ENCODE results near the gene PTPRJ.

The PTPRJ gene

DNA sequence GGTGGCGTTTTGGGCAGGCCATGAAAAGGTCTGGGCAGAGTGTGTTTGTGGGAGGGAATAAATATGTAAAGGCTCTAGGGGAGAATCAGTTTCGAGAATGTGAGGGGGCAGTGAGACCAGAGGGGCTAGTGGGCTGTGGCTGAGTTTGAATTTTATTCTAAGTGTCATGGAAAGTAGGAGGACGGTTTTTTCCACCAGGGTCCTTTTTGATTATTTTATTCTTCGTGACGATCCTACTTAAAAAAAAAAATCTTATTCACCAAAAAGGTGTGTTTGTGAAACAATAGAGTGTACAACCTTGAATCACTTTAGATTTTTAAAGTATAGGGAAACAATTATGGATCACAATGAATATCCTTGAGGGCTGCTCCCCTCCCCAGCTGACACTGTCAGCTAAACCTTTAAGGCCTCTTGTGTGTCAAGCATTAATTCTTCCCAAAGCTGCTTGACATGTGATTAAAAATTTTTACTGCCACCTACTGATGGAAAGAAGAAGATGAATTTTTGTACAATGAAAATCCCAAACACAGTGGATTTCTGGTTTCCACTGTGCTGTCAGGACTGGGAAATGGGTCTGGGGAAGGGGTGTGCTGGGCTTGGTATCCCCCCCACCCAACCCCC is 128.8 kb downstream of the PTPRJ start:
- H2AFZ ChIP-seq (ENCODE audit: low read length), result peak overlapping the region; percentile 86
- no peaks in the 10 kb centered on the region for H3K27me3 ChIP-seq (ENCODE audit: insufficient read depth, low read length, poor library complexity, severe bottlenecking)
- peaks cover 5% of the 10 kb centered on the region for H3K4me1 ChIP-seq (ENCODE audit: insufficient read depth, low read length, poor library complexity, severe bottlenecking)
- H3K4me3 ChIP-seq (ENCODE audit: low read length, poor library complexity, severe bottlenecking), result peak overlapping the region; percentile 72
- no peaks in the 10 kb centered on the region for H3F3A ChIP-seq (ENCODE audit: low read depth)
- peak overlapping the region; percentile 80 for H3K4me2 ChIP-seq (ENCODE audit: low read depth, low read length, poor library complexity, severe bottlenecking)
- H4K20me1 ChIP-seq (ENCODE audit: insufficient read depth, low read length, poor library complexity, severe bottlenecking), result no peaks in the 10 kb centered on the region
- H3K79me2 ChIP-seq (ENCODE audit: insufficient read depth, low read length), result no peaks in the 10 kb centered on the region
- peak overlapping the region; percentile 59 for H3K9ac ChIP-seq (ENCODE audit: low read depth, low read length, poor library complexity, severe bottlenecking)
- no peaks in the 10 kb centered on the region for H3K9me2 ChIP-seq (replicated peaks; ENCODE audit: low read depth, low read length)
- H3K36me3 ChIP-seq (ENCODE audit: insufficient read depth, low read length), result no peaks in the 10 kb centered on the region
- TF ChIP-seq, protein P1, sequence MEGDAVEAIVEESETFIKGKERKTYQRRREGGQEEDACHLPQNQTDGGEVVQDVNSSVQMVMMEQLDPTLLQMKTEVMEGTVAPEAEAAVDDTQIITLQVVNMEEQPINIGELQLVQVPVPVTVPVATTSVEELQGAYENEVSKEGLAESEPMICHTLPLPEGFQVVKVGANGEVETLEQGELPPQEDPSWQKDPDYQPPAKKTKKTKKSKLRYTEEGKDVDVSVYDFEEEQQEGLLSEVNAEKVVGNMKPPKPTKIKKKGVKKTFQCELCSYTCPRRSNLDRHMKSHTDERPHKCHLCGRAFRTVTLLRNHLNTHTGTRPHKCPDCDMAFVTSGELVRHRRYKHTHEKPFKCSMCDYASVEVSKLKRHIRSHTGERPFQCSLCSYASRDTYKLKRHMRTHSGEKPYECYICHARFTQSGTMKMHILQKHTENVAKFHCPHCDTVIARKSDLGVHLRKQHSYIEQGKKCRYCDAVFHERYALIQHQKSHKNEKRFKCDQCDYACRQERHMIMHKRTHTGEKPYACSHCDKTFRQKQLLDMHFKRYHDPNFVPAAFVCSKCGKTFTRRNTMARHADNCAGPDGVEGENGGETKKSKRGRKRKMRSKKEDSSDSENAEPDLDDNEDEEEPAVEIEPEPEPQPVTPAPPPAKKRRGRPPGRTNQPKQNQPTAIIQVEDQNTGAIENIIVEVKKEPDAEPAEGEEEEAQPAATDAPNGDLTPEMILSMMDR (conservative IDR thresholded peaks at IDR 0.05; ENCODE audit: low read length), result peak; percentile 47
- TF ChIP-seq EZH2phosphoT487 (IDR thresholded peaks at IDR 0.05; ENCODE audit: borderline replicate concordance), result no peak
- H3K9me3 ChIP-seq (ENCODE audit: insufficient read depth, low read depth, low read length), result no peaks in the 10 kb centered on the region

DNA sequence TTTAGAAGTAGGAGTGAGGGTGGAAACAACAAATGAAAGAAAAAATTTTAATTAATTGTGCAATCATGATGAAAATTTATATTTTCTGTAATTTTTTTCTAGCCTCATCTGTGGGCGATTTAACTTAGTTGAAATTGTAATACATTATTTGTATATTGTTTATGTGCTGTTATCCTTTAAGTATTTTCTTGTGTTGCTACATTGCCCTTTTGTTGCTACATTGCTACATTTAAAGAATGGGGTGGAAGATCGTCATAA is 130.1 kb downstream of the PTPRJ start:
- no peaks in the 10 kb centered on the region for H3F3A ChIP-seq (ENCODE audit: low read depth)
- no peak overlapping the region for H3K4me3 ChIP-seq (ENCODE audit: low read length, poor library complexity, severe bottlenecking)
- TF ChIP-seq, protein P1 (conservative IDR thresholded peaks at IDR 0.05; ENCODE audit: low read length), result no peak
- no peak for TF ChIP-seq EZH2phosphoT487 (IDR thresholded peaks at IDR 0.05; ENCODE audit: borderline replicate concordance)
- no peaks in the 10 kb centered on the region for H3K27me3 ChIP-seq (ENCODE audit: insufficient read depth, low read length, poor library complexity, severe bottlenecking)
- peaks cover 5% of the 10 kb centered on the region for H3K4me1 ChIP-seq (ENCODE audit: insufficient read depth, low read length, poor library complexity, severe bottlenecking)
- peaks cover 11% of the 10 kb centered on the region for H3K9me3 ChIP-seq (ENCODE audit: insufficient read depth, low read depth, low read length)
- peak overlapping the region; percentile 80 for H3K4me2 ChIP-seq (ENCODE audit: low read depth, low read length, poor library complexity, severe bottlenecking)
- H2AFZ ChIP-seq (ENCODE audit: low read length), result peak overlapping the region; percentile 86; the same call in 1 of the 2 replicates
- no peaks in the 10 kb centered on the region for H4K20me1 ChIP-seq (ENCODE audit: insufficient read depth, low read length, poor library complexity, severe bottlenecking)
- H3K79me2 ChIP-seq (ENCODE audit: insufficient read depth, low read length), result no peaks in the 10 kb centered on the region
- H3K9ac ChIP-seq (ENCODE audit: low read depth, low read length, poor library complexity, severe bottlenecking), result peak overlapping the region; percentile 59
- H3K9me2 ChIP-seq (replicated peaks; ENCODE audit: low read depth, low read length), result no peaks in the 10 kb centered on the region
- H3K36me3 ChIP-seq (ENCODE audit: insufficient read depth, low read length), result no peaks in the 10 kb centered on the region

DNA sequence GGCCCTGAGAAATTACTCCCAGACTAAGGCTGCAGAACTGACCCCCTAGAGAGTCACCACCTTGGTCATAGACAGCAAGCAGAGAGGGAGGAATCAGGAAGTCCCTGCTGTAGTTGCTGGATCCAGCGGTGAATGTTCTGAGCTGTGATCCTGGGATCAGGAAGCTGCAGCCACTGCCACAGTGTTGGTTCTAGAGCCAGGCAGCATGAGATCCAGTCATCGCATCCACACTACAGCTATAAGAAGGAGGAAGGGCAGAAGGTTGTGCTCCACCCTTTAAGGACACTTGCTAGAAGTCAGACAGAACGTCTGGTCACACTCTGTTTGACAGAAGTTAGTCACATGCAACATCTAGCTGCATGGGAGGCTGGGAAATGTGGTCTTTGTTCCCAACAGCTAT is 131.5 kb downstream of the PTPRJ start:
- Histone ChIP-seq H2AFZ (ENCODE audit: low read length) (0 out of 2 replicates have a peak overlapping the region, but pooled peaks have one; percentile 33), H3K4me3 (ENCODE audit: low read length, poor library complexity, severe bottlenecking) (no peak overlapping the region), H3K79me2 (ENCODE audit: insufficient read depth, low read length) (no peaks in the 10 kb centered on the region), H3K9ac (ENCODE audit: low read depth, low read length, poor library complexity, severe bottlenecking) (no peak overlapping the region), H3K27me3 (ENCODE audit: insufficient read depth, low read length, poor library complexity, severe bottlenecking) (no peaks in the 10 kb centered on the region), H3K4me2 (ENCODE audit: low read depth, low read length, poor library complexity, severe bottlenecking) (no peak overlapping the region), H3K9me3 (ENCODE audit: insufficient read depth, low read depth, low read length) (peaks cover 11% of the 10 kb centered on the region), H3F3A (ENCODE audit: low read depth) (no peaks in the 10 kb centered on the region), H4K20me1 (ENCODE audit: insufficient read depth, low read length, poor library complexity, severe bottlenecking) (no peaks in the 10 kb centered on the region), H3K4me1 (ENCODE audit: insufficient read depth, low read length, poor library complexity, severe bottlenecking) (peaks cover 5% of the 10 kb centered on the region), H3K9me2 (replicated peaks; ENCODE audit: low read depth, low read length) (no peaks in the 10 kb centered on the region), H3K36me3 (ENCODE audit: insufficient read depth, low read length) (no peaks in the 10 kb centered on the region)
- TF ChIP-seq EZH2phosphoT487 (IDR thresholded peaks at IDR 0.05; ENCODE audit: borderline replicate concordance), result no peak
- TF ChIP-seq, protein P1 (conservative IDR thresholded peaks at IDR 0.05; ENCODE audit: low read length), result no peak

Data from Loucy (cell line).